HL-60 (cell line): ENCODE results near the gene CLASP2.

Source experiments
- POLR2AphosphoS5 ChIP-seq: IDR thresholded peaks from 2 replicates; pipeline ENCODE4 v1.6.1; 2012; ENCODE audit warnings: low read depth
- REST ChIP-seq: IDR thresholded peaks from 2 replicates; pipeline ENCODE4 v1.6.1; 2012; ENCODE audit warnings: low read depth; ENCODE audit not compliant: insufficient replicate concordance
- TF ChIP-seq, protein P1 (sequence below): IDR thresholded peaks from one replicate; pipeline ENCODE4 v1.5.1; 2011; ENCODE audit warnings: low read length, control low read depth, inconsistent platforms; ENCODE audit not compliant: insufficient read depth

- TF ChIP-seq POLR2AphosphoS5 (no peak), REST (no peak)
- TF ChIP-seq, protein P1, sequence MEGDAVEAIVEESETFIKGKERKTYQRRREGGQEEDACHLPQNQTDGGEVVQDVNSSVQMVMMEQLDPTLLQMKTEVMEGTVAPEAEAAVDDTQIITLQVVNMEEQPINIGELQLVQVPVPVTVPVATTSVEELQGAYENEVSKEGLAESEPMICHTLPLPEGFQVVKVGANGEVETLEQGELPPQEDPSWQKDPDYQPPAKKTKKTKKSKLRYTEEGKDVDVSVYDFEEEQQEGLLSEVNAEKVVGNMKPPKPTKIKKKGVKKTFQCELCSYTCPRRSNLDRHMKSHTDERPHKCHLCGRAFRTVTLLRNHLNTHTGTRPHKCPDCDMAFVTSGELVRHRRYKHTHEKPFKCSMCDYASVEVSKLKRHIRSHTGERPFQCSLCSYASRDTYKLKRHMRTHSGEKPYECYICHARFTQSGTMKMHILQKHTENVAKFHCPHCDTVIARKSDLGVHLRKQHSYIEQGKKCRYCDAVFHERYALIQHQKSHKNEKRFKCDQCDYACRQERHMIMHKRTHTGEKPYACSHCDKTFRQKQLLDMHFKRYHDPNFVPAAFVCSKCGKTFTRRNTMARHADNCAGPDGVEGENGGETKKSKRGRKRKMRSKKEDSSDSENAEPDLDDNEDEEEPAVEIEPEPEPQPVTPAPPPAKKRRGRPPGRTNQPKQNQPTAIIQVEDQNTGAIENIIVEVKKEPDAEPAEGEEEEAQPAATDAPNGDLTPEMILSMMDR, result no peak
These were observed 257.0 kb downstream of the CLASP2 start for GRCh38 chr3:33461097-33461496.
